Esophagus squamous epithelium (tissue), 4 donors: ENCODE measurements around the gene DNAH7.

Source experiments
- POLR2A ChIP-seq, 4 donors: fragments of 450-650 bp; IDR thresholded peaks; one replicate each; pipeline ENCODE4 v1.6.1; 2017; ENCODE audit warnings: antibody characterized with exemption in 4 of 4, mild to moderate bottlenecking in 4 of 4, moderate library complexity in 3 of 4
- TF ChIP-seq, protein P1 (sequence below), 6 experiments: fragments of 450-650 bp in 4 of 6; fragments of 200-600 bp in 2 of 6; sonication (generic) in 2 of 6; IDR thresholded peaks; one replicate each; pipeline ENCODE4 v1.5.1; 2016 to 2019; ENCODE audit warnings: antibody characterized with exemption in 6 of 6, mild to moderate bottlenecking in 4 of 6, moderate library complexity in 4 of 6

- TF ChIP-seq, protein P1, sequence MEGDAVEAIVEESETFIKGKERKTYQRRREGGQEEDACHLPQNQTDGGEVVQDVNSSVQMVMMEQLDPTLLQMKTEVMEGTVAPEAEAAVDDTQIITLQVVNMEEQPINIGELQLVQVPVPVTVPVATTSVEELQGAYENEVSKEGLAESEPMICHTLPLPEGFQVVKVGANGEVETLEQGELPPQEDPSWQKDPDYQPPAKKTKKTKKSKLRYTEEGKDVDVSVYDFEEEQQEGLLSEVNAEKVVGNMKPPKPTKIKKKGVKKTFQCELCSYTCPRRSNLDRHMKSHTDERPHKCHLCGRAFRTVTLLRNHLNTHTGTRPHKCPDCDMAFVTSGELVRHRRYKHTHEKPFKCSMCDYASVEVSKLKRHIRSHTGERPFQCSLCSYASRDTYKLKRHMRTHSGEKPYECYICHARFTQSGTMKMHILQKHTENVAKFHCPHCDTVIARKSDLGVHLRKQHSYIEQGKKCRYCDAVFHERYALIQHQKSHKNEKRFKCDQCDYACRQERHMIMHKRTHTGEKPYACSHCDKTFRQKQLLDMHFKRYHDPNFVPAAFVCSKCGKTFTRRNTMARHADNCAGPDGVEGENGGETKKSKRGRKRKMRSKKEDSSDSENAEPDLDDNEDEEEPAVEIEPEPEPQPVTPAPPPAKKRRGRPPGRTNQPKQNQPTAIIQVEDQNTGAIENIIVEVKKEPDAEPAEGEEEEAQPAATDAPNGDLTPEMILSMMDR (IDR thresholded peaks at IDR 0.05): peak in 5 of 6 experiments; percentile 19 to 80 (median 67)
- no peak for TF ChIP-seq POLR2A (IDR thresholded peaks at IDR 0.05)
These were observed at the start of gene DNAH7 for GRCh38 chr2:196068271-196069209.
